ENCODE measurements around the gene JPT2. TPM values are rescaled to one million over a fixed set of nuclear protein-coding genes. Genes with fewer than 3 reads are reported as not detected.

Gene JPT2
- total RNA-seq, 1 experiment from 2014 or later = 131 TPM

DNA sequence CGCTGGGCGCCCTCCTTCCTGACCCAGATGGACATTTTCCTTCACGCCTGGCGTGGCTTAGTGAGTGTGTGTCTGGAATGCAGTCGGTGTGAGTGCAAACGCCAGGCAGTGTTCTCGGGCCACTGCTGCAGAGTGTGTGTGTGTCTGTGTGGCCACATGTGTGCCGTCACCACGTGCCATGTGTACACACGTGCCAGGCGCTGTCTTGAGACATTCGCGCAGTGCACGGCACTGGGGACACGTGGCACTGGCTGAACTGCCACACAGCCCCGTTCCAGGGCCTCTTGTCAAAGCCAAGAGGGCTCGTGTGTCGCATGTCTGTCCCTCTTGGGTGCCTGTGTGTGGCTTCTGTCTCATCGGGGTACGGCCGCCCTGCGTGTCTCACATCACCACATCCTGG, 56.7 kb downstream of the JPT2 start:
- no peak for TF ChIP-seq CTCF (IDR thresholded peaks at IDR 0.05; ENCODE audit: unreplicated experiment)
- ChIA-PET POLR2A (no interaction called here), CTCF (no interaction called here)
- intact Hi-C loops (cut with micrococcal nuclease) = no loop called here
- H3K4me3 Mint-ChIP-seq (ENCODE audit: unreplicated experiment) = no peak overlapping the region
- H3K36me3 Mint-ChIP-seq (ENCODE audit: insufficient read depth, unreplicated experiment) = peaks cover 32% of the 10 kb centered on the region
- no peaks in the 10 kb centered on the region for H3K9me3 Mint-ChIP-seq (ENCODE audit: unreplicated experiment)
- H3K27ac Mint-ChIP-seq (ENCODE audit: low read depth, unreplicated experiment) = no peak overlapping the region
- no peaks in the 10 kb centered on the region for H3K4me1 Mint-ChIP-seq (ENCODE audit: insufficient read depth, unreplicated experiment)
- H3K27me3 Mint-ChIP-seq (ENCODE audit: insufficient read depth, unreplicated experiment) = no peaks in the 10 kb centered on the region
- no peak for DNase-seq (ENCODE audit: unreplicated experiment)
- no TSS peak for BruUV-seq (replicated peaks)

DNA sequence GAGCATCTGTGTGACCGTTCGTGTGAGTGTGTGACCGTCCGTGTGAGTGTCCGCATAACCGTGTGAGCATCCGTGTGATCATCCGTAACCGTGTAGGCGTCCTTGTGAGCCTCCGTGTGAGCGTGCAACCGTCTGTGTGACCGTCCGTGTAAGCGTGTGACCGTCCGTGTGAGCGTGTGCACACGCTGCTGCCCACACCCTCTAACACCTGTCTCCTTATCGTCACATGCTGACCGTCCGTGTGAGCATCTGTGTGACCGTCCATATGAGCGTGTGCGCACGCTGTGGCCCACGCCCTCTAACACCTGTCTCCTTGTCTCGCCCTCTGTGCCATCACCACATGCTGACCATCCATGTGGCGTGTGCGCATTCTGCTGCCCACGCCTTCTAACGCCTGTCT, 62.2 kb downstream of the JPT2 start:
- Mint-ChIP-seq H3K4me1 (ENCODE audit: insufficient read depth, unreplicated experiment) (peaks cover 14% of the 10 kb centered on the region), H3K36me3 (ENCODE audit: insufficient read depth, unreplicated experiment) (peaks cover 9% of the 10 kb centered on the region), H3K9me3 (ENCODE audit: unreplicated experiment) (no peaks in the 10 kb centered on the region), H3K27me3 (ENCODE audit: insufficient read depth, unreplicated experiment) (no peaks in the 10 kb centered on the region), H3K27ac (ENCODE audit: low read depth, unreplicated experiment) (no peak overlapping the region), H3K4me3 (ENCODE audit: unreplicated experiment) (no peak overlapping the region)
- POLR2A ChIA-PET = no interaction called here
- CTCF ChIA-PET = no interaction called here
- DNase-seq (ENCODE audit: unreplicated experiment) = no peak
- BruUV-seq (replicated peaks) = no TSS peak
- TF ChIP-seq CTCF (IDR thresholded peaks at IDR 0.05; ENCODE audit: unreplicated experiment) = no peak
- intact Hi-C loops (cut with micrococcal nuclease) = no loop called here

DNA sequence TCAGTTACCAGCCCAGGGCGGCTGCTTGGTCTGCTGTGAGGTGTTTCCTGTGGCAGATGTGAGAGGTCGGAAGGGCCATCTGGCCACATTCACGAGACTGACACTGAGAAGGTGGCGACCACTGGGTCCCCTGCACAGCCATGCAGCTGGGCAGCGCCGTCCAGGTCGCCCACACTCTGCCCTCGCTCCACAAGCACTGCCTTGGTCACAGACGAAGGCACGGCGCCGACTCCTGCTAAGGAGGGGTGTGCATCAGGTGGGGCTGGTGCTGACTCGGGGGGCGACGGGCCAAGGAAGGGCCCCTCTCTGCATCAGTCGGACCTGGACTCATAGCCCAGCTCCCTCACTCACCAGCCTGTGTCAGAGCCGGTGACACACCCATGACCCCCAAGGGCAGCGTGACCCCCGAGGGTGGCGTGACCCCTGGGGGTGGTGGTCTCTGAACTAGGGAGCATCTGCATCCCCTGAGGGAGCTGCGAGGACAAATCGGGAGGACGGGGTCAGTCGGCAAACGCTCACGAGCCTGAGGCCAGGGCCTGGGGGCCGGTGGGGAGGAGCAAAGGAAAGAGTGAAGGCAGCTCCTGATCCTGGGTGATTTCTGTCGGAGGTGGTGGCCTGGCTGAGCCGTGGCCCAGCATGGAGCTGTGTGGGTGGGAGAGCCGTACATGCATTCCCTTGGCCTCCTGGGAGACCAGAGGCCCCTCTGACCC, 62.9 kb downstream of the JPT2 start:
- no peak for TF ChIP-seq CTCF (IDR thresholded peaks at IDR 0.05; ENCODE audit: unreplicated experiment)
- Mint-ChIP-seq H3K4me1 (ENCODE audit: insufficient read depth, unreplicated experiment) (peaks cover 21% of the 10 kb centered on the region), H3K27ac (ENCODE audit: low read depth, unreplicated experiment) (no peak overlapping the region), H3K27me3 (ENCODE audit: insufficient read depth, unreplicated experiment) (no peaks in the 10 kb centered on the region), H3K36me3 (ENCODE audit: insufficient read depth, unreplicated experiment) (peaks cover 16% of the 10 kb centered on the region), H3K9me3 (ENCODE audit: unreplicated experiment) (no peaks in the 10 kb centered on the region), H3K4me3 (ENCODE audit: unreplicated experiment) (no peak overlapping the region)
- no TSS peak for BruUV-seq (replicated peaks)
- no peak for DNase-seq (ENCODE audit: unreplicated experiment)
- intact Hi-C loops (cut with micrococcal nuclease) = no loop called here
- ChIA-PET CTCF (no interaction called here), POLR2A (no interaction called here)

DNA sequence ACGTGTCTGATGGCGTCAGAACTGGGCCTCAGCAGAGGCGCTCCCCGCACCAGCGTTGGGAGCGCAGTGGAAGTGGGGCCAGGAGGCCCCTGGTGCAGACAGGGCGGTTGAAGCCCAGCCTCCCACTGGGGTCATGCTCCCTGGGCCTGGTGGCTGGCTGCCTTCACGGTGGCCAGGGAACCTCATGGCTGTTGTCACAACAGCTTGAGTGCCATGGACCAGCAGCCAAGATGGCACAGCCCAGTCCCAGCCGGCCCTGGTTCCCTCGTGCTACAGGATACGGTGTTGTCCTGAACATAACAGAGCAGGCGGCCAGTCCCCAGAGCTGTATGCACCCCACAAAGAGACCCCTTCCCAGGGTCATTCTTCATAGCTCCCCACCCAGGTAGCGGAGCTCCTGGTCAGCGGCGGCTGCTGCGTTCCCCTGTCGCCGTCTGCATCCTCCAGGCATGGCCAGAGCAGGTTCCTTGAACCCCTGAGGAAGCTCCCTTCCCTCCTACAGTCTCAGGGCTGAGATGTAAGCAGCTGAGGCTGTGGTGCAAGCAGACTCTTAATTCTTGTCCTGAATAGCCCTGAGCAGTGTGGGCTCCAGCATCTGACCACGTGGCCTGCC, 63.6 kb downstream of the JPT2 start:
- Mint-ChIP-seq H3K27ac (ENCODE audit: low read depth, unreplicated experiment) (no peak overlapping the region), H3K9me3 (ENCODE audit: unreplicated experiment) (no peaks in the 10 kb centered on the region), H3K4me1 (ENCODE audit: insufficient read depth, unreplicated experiment) (peaks cover 27% of the 10 kb centered on the region), H3K4me3 (ENCODE audit: unreplicated experiment) (no peak overlapping the region), H3K27me3 (ENCODE audit: insufficient read depth, unreplicated experiment) (no peaks in the 10 kb centered on the region), H3K36me3 (ENCODE audit: insufficient read depth, unreplicated experiment) (peaks cover 20% of the 10 kb centered on the region)
- no peak for DNase-seq (ENCODE audit: unreplicated experiment)
- POLR2A ChIA-PET = interaction anchor here (0.6 kb wide), 1 partner anchor 36 kb away, joined by 3 read pairs; the partner anchor contains the start of gene MAPK8IP3
- BruUV-seq (replicated peaks) = no TSS peak
- CTCF ChIA-PET = interaction anchor here (0.6 kb wide), 1 partner anchor 299 kb away, joined by 3 read pairs; no protein-coding TSS in a partner anchor
- intact Hi-C loops (cut with micrococcal nuclease) = no loop called here
- no peak for TF ChIP-seq CTCF (IDR thresholded peaks at IDR 0.05; ENCODE audit: unreplicated experiment)
